H9 (cell line): ENCODE data around the gene ZNF136. TPM values are rescaled to one million over a fixed set of nuclear protein-coding genes. Genes with fewer than 3 reads are reported as not detected.

Source experiments
- DNase-seq: peaks from one replicate; pipeline ENCODE4 v3.0.0-alpha.2; 2017
- H2AFZ ChIP-seq: one replicate; pipeline ENCODE4 v1.6.1; 2013; ENCODE audit warnings: mild to moderate bottlenecking, low read length, control low read depth, moderate library complexity
- H2AK5ac ChIP-seq: 2 replicates; pipeline ENCODE4 v1.6.1; 2013; ENCODE audit warnings: low read length, control low read depth, mixed read lengths; ENCODE audit not compliant: insufficient read length
- H2BK120ac ChIP-seq: one replicate; pipeline ENCODE4 v1.6.1; 2013; ENCODE audit warnings: low read depth, mild to moderate bottlenecking, low read length, control low read depth, inconsistent platforms; ENCODE audit not compliant: poor library complexity, severe bottlenecking
- H2BK12ac ChIP-seq: 2 replicates; pipeline ENCODE4 v1.6.1; 2013; ENCODE audit warnings: low read length, control low read depth, mixed read lengths, low read depth; ENCODE audit not compliant: insufficient read length
- H2BK15ac ChIP-seq: 2 replicates; pipeline ENCODE4 v1.6.1; 2013; ENCODE audit warnings: low read depth, low read length, control low read depth
- H2BK20ac ChIP-seq: one replicate; pipeline ENCODE4 v1.6.1; 2013; ENCODE audit warnings: low read depth, mild to moderate bottlenecking, low read length, control low read depth, inconsistent platforms; ENCODE audit not compliant: poor library complexity, severe bottlenecking
- H2BK5ac ChIP-seq: 2 replicates; pipeline ENCODE4 v1.6.1; 2013; ENCODE audit warnings: low read length, control low read depth, mixed read lengths; ENCODE audit not compliant: insufficient read length
- H3K14ac ChIP-seq: 2 replicates; pipeline ENCODE4 v1.6.1; 2013; ENCODE audit warnings: low read length, control low read depth; ENCODE audit not compliant: insufficient read depth
- H3K18ac ChIP-seq: 2 replicates; pipeline ENCODE4 v1.6.1; 2013; ENCODE audit warnings: low read depth, mild to moderate bottlenecking, mixed read lengths, low read length, control low read depth; ENCODE audit not compliant: insufficient read length
- H3K23ac ChIP-seq: 2 replicates; pipeline ENCODE4 v1.6.1; 2013; ENCODE audit warnings: low read length, control low read depth, mixed read lengths, low read depth; ENCODE audit not compliant: insufficient read length
- H3K23me2 ChIP-seq: 2 replicates; pipeline ENCODE4 v1.6.1; 2013; ENCODE audit warnings: low read depth, mild to moderate bottlenecking, mixed read lengths, low read length, control low read depth; ENCODE audit not compliant: insufficient read length, poor library complexity, severe bottlenecking
- H3K27ac ChIP-seq: 2 replicates; pipeline ENCODE4 v1.5.1; 2013; ENCODE audit warnings: low read length, control low read depth, mixed read lengths, low read depth; ENCODE audit not compliant: insufficient read length
- H3K27me3 ChIP-seq: 2 replicates; pipeline ENCODE4 v1.6.1; 2013; ENCODE audit warnings: low read length, control low read depth, inconsistent platforms; ENCODE audit not compliant: insufficient read depth
- H3K4ac ChIP-seq: 2 replicates; pipeline ENCODE4 v1.6.1; 2013; ENCODE audit warnings: low read depth, mild to moderate bottlenecking, control low read depth, inconsistent platforms, low read length, moderate library complexity
- H3K4me1 ChIP-seq: 2 replicates; pipeline ENCODE4 v1.6.1; 2013; ENCODE audit warnings: low read length, control low read depth, inconsistent platforms; ENCODE audit not compliant: insufficient read depth
- H3K4me2 ChIP-seq: 2 replicates; pipeline ENCODE4 v1.6.1; 2013; ENCODE audit warnings: low read length, control low read depth, mixed read lengths; ENCODE audit not compliant: insufficient read length, insufficient read depth
- H3K56ac ChIP-seq: 2 replicates; pipeline ENCODE4 v1.6.1; 2013; ENCODE audit warnings: low read depth, mild to moderate bottlenecking, mixed read lengths, low read length, control low read depth; ENCODE audit not compliant: insufficient read length
- H3K79me1 ChIP-seq: 2 replicates; pipeline ENCODE4 v1.6.1; 2013; ENCODE audit warnings: low read depth, mild to moderate bottlenecking, moderate library complexity, low read length, control low read depth, inconsistent platforms; ENCODE audit not compliant: insufficient read depth, poor library complexity, severe bottlenecking
- H3K79me2 ChIP-seq: 2 replicates; pipeline ENCODE4 v1.6.1; 2013; ENCODE audit warnings: low read length, control low read depth, inconsistent platforms; ENCODE audit not compliant: insufficient read depth
- H3K9ac ChIP-seq: 2 replicates; pipeline ENCODE4 v1.6.1; 2013; ENCODE audit warnings: low read length, control low read depth, mixed read lengths; ENCODE audit not compliant: insufficient read length; ENCODE audit errors: extremely low read depth
- H3K9me3 ChIP-seq: one replicate; pipeline ENCODE4 v1.6.1; 2013; ENCODE audit warnings: low read depth, low read length, inconsistent platforms; ENCODE audit not compliant: control insufficient read depth
- H3T11ph ChIP-seq: one replicate; pipeline ENCODE4 v1.6.1; 2013; ENCODE audit warnings: mild to moderate bottlenecking, low read length, control low read depth, inconsistent platforms
- H4K20me1 ChIP-seq: one replicate; pipeline ENCODE4 v1.6.1; 2013; ENCODE audit not compliant: control insufficient read depth, insufficient read length, insufficient read depth
- H4K5ac ChIP-seq: 2 replicates; pipeline ENCODE4 v1.6.1; 2013; ENCODE audit warnings: low read depth, mild to moderate bottlenecking, mixed read lengths, low read length, control low read depth; ENCODE audit not compliant: insufficient read length
- H4K8ac ChIP-seq: replicated peaks from 2 replicates; pipeline ENCODE4 v1.6.1; 2013; ENCODE audit warnings: low read length, control low read depth, mixed read lengths, low read depth; ENCODE audit not compliant: insufficient read length
- H4K91ac ChIP-seq: 2 replicates; pipeline ENCODE4 v1.6.1; 2013; ENCODE audit warnings: low read depth, mild to moderate bottlenecking, moderate library complexity, mixed read lengths, low read length, control low read depth; ENCODE audit not compliant: insufficient read length
- H3K27ac Mint-ChIP-seq, 3 experiments: 2 replicates in 2 of 3; 3 replicates in 1 of 3; pipeline ENCODE4 v1.8.0; 2020 to 2021; ENCODE audit warnings: mixed read lengths in 3 of 3, mild to moderate bottlenecking in 1 of 3, moderate library complexity in 1 of 3
- H3K27me3 Mint-ChIP-seq: 2 replicates; pipeline ENCODE4 v1.8.0; 2021; ENCODE audit warnings: low read depth, mild to moderate bottlenecking, moderate library complexity, mixed read lengths
- H3K36me3 Mint-ChIP-seq, 3 experiments: 2 replicates in 2 of 3; 3 replicates in 1 of 3; pipeline ENCODE4 v1.8.0; 2020 to 2021; ENCODE audit warnings: low read depth in 3 of 3, mixed read lengths in 3 of 3; ENCODE audit not compliant: insufficient read depth in 1 of 3
- H3K4me1 Mint-ChIP-seq, 2 experiments: 2 replicates each; pipeline ENCODE4 v1.8.0; 2020; ENCODE audit warnings: mixed read lengths in 2 of 2
- H3K4me3 Mint-ChIP-seq, 2 experiments: 2 replicates in 1 of 2; 3 replicates in 1 of 2; pipeline ENCODE4 v1.8.0; 2020 to 2021; ENCODE audit warnings: mild to moderate bottlenecking in 2 of 2, mixed read lengths in 2 of 2, moderate library complexity in 1 of 2
- H3K9me3 Mint-ChIP-seq, 2 experiments: 2 replicates in 1 of 2; 3 replicates in 1 of 2; pipeline ENCODE4 v1.8.0; 2020; ENCODE audit warnings: mild to moderate bottlenecking in 2 of 2, mixed read lengths in 2 of 2, moderate library complexity in 1 of 2
- total RNA-seq: library from RNA; stranded (reverse); gene quantifications from 2 replicates; pipeline ENCODE4 v1.2.1, GENCODE V29; 2021
- TF ChIP-seq, protein P1 (sequence below): fragments of 200-600 bp; sonication (generic); conservative IDR thresholded peaks from 3 replicates; pipeline ENCODE4 v1.8.0; 2021; ENCODE audit warnings: antibody characterized with exemption, mild to moderate bottlenecking

Gene ZNF136
- total RNA-seq, 1 experiment from 2014 or later, result 10.8 TPM

DNA sequence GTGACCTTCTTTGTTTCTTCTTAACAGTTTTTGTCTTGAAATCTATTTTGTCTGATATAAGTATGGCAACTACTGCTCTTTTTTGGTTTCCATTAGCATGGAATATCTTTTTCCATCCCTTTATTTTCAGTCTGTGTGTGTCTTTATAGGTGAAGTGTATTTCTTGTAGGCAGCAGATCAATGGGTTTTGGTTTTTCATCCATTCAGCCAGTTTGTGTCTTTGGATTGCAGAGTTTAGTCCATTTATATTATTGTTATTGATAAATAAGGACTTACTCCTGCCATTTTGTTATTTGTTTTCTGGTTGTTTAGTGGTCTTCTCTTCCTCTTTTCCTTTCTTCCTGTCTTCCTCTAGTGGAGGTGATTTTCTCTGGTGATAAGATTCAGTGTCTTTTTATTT lies 54.4 kb downstream of the ZNF136 start:
- Mint-ChIP-seq H3K27me3 (no peaks in the 10 kb centered on the region), H3K36me3 (peaks cover 24 to 43% (median 31%) of the 10 kb centered on the region in 3 experiments), H3K27ac (no peak overlapping the region), H3K9me3 (peaks cover 85 to 96% of the 10 kb centered on the region in 2 experiments), H3K4me1 (no peaks in the 10 kb centered on the region), H3K4me3 (no peak overlapping the region)
- no peak overlapping the region for H3K4me2 ChIP-seq
- H4K91ac ChIP-seq, result no peak overlapping the region
- no peak overlapping the region for H2AFZ ChIP-seq
- no peaks in the 10 kb centered on the region for H3K27me3 ChIP-seq
- no peaks in the 10 kb centered on the region for H3K79me1 ChIP-seq
- DNase-seq, result no peak
- H4K20me1 ChIP-seq, result no peaks in the 10 kb centered on the region
- no peak overlapping the region for H3K23ac ChIP-seq
- H2AK5ac ChIP-seq, result no peak overlapping the region
- no peak overlapping the region for H2BK12ac ChIP-seq
- H2BK15ac ChIP-seq, result no peak overlapping the region
- H3T11ph ChIP-seq, result no peak overlapping the region
- H3K4me1 ChIP-seq, result no peaks in the 10 kb centered on the region
- no peak overlapping the region for H4K5ac ChIP-seq
- no peak overlapping the region for H3K9ac ChIP-seq
- H3K27ac ChIP-seq, result no peak overlapping the region
- H3K4ac ChIP-seq, result no peak overlapping the region
- no peak overlapping the region for H3K18ac ChIP-seq
- H3K79me2 ChIP-seq, result no peaks in the 10 kb centered on the region
- no peak overlapping the region for H4K8ac ChIP-seq
- TF ChIP-seq, protein P1, sequence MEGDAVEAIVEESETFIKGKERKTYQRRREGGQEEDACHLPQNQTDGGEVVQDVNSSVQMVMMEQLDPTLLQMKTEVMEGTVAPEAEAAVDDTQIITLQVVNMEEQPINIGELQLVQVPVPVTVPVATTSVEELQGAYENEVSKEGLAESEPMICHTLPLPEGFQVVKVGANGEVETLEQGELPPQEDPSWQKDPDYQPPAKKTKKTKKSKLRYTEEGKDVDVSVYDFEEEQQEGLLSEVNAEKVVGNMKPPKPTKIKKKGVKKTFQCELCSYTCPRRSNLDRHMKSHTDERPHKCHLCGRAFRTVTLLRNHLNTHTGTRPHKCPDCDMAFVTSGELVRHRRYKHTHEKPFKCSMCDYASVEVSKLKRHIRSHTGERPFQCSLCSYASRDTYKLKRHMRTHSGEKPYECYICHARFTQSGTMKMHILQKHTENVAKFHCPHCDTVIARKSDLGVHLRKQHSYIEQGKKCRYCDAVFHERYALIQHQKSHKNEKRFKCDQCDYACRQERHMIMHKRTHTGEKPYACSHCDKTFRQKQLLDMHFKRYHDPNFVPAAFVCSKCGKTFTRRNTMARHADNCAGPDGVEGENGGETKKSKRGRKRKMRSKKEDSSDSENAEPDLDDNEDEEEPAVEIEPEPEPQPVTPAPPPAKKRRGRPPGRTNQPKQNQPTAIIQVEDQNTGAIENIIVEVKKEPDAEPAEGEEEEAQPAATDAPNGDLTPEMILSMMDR, result no peak
- no peaks in the 10 kb centered on the region for H3K9me3 ChIP-seq
- no peak overlapping the region for H2BK120ac ChIP-seq
- H2BK20ac ChIP-seq, result no peak overlapping the region
- H3K14ac ChIP-seq, result no peak overlapping the region
- H3K56ac ChIP-seq, result no peak overlapping the region
- H3K23me2 ChIP-seq, result no peaks in the 10 kb centered on the region
- H2BK5ac ChIP-seq, result no peak overlapping the region
